GM23338 (cell line): ENCODE results near the gene ZNF142. TPM values are rescaled to one million over a fixed set of nuclear protein-coding genes. Genes with fewer than 3 reads are reported as not detected.

Experiments
- ATAC-seq: fragments of 200-7000 bp; cut with Tn5 transposase; 3 replicates; pipeline ENCODE4 v1.9.1; 2020
- DNase-seq: peaks from one replicate; pipeline ENCODE4 v3.0.0-alpha.2; 2015; ENCODE audit warnings: low spot score
- H2AFZ ChIP-seq: fragments of 200-600 bp; sonication (generic); 2 replicates; pipeline ENCODE4 v1.8.0; 2016; ENCODE audit warnings: antibody characterized with exemption, mild to moderate bottlenecking, moderate library complexity
- H3F3A ChIP-seq: fragments of 200-600 bp; sonication (generic); replicated peaks from 2 replicates; pipeline ENCODE4 v1.8.0; 2017; ENCODE audit warnings: antibody characterized with exemption, mixed run types, low read depth
- H3K27ac ChIP-seq: fragments of 200-600 bp; sonication (generic); 2 replicates; pipeline ENCODE4 v1.6.1; 2016; ENCODE audit warnings: low read depth
- H3K27me3 ChIP-seq: fragments of 200-600 bp; sonication (generic); 2 replicates; pipeline ENCODE4 v1.8.0; 2016; ENCODE audit warnings: mild to moderate bottlenecking, mixed run types, moderate library complexity; ENCODE audit not compliant: insufficient read depth
- H3K36me3 ChIP-seq: fragments of 200-600 bp; sonication (generic); 2 replicates; pipeline ENCODE4 v1.8.0; 2016; ENCODE audit warnings: mild to moderate bottlenecking; ENCODE audit not compliant: insufficient read depth
- H3K4me1 ChIP-seq: fragments of 200-600 bp; sonication (generic); 2 replicates; pipeline ENCODE4 v1.8.0; 2016; ENCODE audit warnings: mild to moderate bottlenecking, moderate library complexity; ENCODE audit not compliant: insufficient read depth
- H3K4me2 ChIP-seq: fragments of 200-600 bp; sonication (generic); 2 replicates; pipeline ENCODE4 v1.7.1; 2017; ENCODE audit warnings: mixed run types
- H3K4me3 ChIP-seq: fragments of 200-600 bp; sonication (generic); 2 replicates; pipeline ENCODE4 v1.6.1; 2016; ENCODE audit warnings: mixed run types
- H3K79me2 ChIP-seq: fragments of 200-600 bp; sonication (generic); replicated peaks from 2 replicates; pipeline ENCODE4 v1.8.0; 2017; ENCODE audit warnings: mild to moderate bottlenecking; ENCODE audit not compliant: insufficient read depth
- H3K9me2 ChIP-seq: fragments of 200-600 bp; sonication (generic); 2 replicates; pipeline ENCODE4 v1.8.0; 2017; ENCODE audit not compliant: insufficient read depth
- H4K20me1 ChIP-seq: fragments of 200-600 bp; sonication (generic); replicated peaks from 2 replicates; pipeline ENCODE4 v1.8.0; 2017; ENCODE audit warnings: mild to moderate bottlenecking; ENCODE audit not compliant: insufficient read depth
- H3K27ac Mint-ChIP-seq: 2 replicates; pipeline ENCODE4 v1.8.0; 2020; ENCODE audit warnings: inconsistent platforms, mild to moderate bottlenecking, moderate library complexity, mixed read lengths
- H3K27me3 Mint-ChIP-seq: 3 replicates; pipeline ENCODE4 v1.8.0; 2022; ENCODE audit warnings: low read depth, mild to moderate bottlenecking, moderate library complexity, mixed read lengths, inconsistent platforms; ENCODE audit not compliant: insufficient read depth, poor library complexity
- H3K36me3 Mint-ChIP-seq: 3 replicates; pipeline ENCODE4 v1.8.0; 2021; ENCODE audit warnings: low read depth, mild to moderate bottlenecking, inconsistent platforms, moderate library complexity, mixed read lengths
- H3K4me1 Mint-ChIP-seq: 3 replicates; pipeline ENCODE4 v1.8.0; 2020; ENCODE audit warnings: mild to moderate bottlenecking, inconsistent platforms, mixed read lengths
- H3K4me3 Mint-ChIP-seq: 3 replicates; pipeline ENCODE4 v1.8.0; 2021; ENCODE audit warnings: moderate library complexity, mild to moderate bottlenecking, inconsistent platforms, mixed read lengths
- H3K9me3 Mint-ChIP-seq: 3 replicates; pipeline ENCODE4 v1.8.0; 2020; ENCODE audit warnings: moderate library complexity, mild to moderate bottlenecking, inconsistent platforms, mixed read lengths
- CREB1 ChIP-seq: fragments of 250-450 bp; sonication (Bioruptor Pico); IDR thresholded peaks from 2 replicates; pipeline ENCODE4 v1.5.0; 2020; ENCODE audit warnings: low read depth, mild to moderate bottlenecking, moderate library complexity
- CTCF ChIP-seq, 2 experiments: fragments of 200-600 bp in 1 of 2; sonication (generic) in 1 of 2; conservative IDR thresholded peaks; 2 replicates each; pipeline versions ENCODE4 v1.5.1 to v1.6.1; 2016 to 2017; ENCODE audit warnings: antibody characterized with exemption in 2 of 2, low read depth in 2 of 2, mild to moderate bottlenecking in 2 of 2, moderate library complexity in 1 of 2
- ETS1 ChIP-seq: IDR thresholded peaks from 2 replicates; pipeline ENCODE4 v1.6.1; 2016; ENCODE audit warnings: antibody characterized with exemption
- EZH2 ChIP-seq: fragments of 200-600 bp; sonication (generic); IDR thresholded peaks from one replicate; pipeline ENCODE4 v1.8.0; 2017; ENCODE audit warnings: antibody characterized with exemption, mild to moderate bottlenecking, low read depth; ENCODE audit not compliant: unreplicated experiment
- EZH2phosphoT487 ChIP-seq: fragments of 200-600 bp; sonication (generic); IDR thresholded peaks from one replicate; pipeline ENCODE4 v1.8.1; 2018; ENCODE audit warnings: antibody characterized with exemption; ENCODE audit not compliant: unreplicated experiment
- JUNB ChIP-seq: IDR thresholded peaks from one replicate; pipeline ENCODE4 v1.6.1; 2016; ENCODE audit warnings: antibody characterized with exemption; ENCODE audit not compliant: unreplicated experiment
- NANOG ChIP-seq: IDR thresholded peaks from 2 replicates; pipeline ENCODE4 v1.6.1; 2016; ENCODE audit warnings: antibody characterized with exemption, borderline replicate concordance
- POLR2AphosphoS5 ChIP-seq: IDR thresholded peaks from 2 replicates; pipeline ENCODE4 v1.6.1; 2016; ENCODE audit warnings: antibody characterized with exemption, low read depth
- REST ChIP-seq: IDR thresholded peaks from one replicate; pipeline ENCODE4 v1.6.1; 2018; ENCODE audit warnings: antibody characterized with exemption; ENCODE audit not compliant: unreplicated experiment
- STAT1 ChIP-seq: IDR thresholded peaks from one replicate; pipeline ENCODE4 v1.6.1; 2016; ENCODE audit warnings: antibody characterized with exemption; ENCODE audit not compliant: unreplicated experiment
- ZNF114 ChIP-seq: fragments of 250-450 bp; sonication (Bioruptor Pico); IDR thresholded peaks from 2 replicates; pipeline ENCODE4 v1.5.0; 2020; ENCODE audit warnings: mild to moderate bottlenecking, moderate library complexity
- ZNF331 ChIP-seq: fragments of 250-450 bp; sonication (Bioruptor Pico); IDR thresholded peaks from 2 replicates; pipeline ENCODE4 v1.5.0; 2020; ENCODE audit warnings: low read depth, mild to moderate bottlenecking, moderate library complexity
- ZNF462 ChIP-seq: fragments of 250-450 bp; sonication (Bioruptor Pico); IDR thresholded peaks from 2 replicates; pipeline ENCODE4 v1.5.0; 2020; ENCODE audit warnings: mild to moderate bottlenecking, moderate library complexity
- polyA plus RNA-seq: library from polyadenylated mRNA; unstranded; fragments of >200 nt; fragmentation: Nextera tagmentation; extraction: Ambion mirVana; gene quantifications from 2 replicates; pipeline ENCODE4 v1.2.1, GENCODE V29; 2016
- total RNA-seq: library from RNA; depleted of rRNA; stranded (reverse); fragments of >200 nt; shearing (Covaris generic); gene quantifications from 2 replicates; pipeline ENCODE4 v1.2.3, GENCODE V29; 2014

ZNF142 gene
- total and polyA plus RNA-seq, 2 experiments from 2014 or later, result 14.9 to 32.8 TPM

GRCh38 chr2:218623366-218623705, 36.1 kb downstream of the ZNF142 start:
- H3F3A ChIP-seq, result no peaks in the 10 kb centered on the region
- ATAC-seq, result no peak
- H3K4me1 ChIP-seq, result no peaks in the 10 kb centered on the region
- H3K27ac ChIP-seq, result no peak overlapping the region
- peaks cover 6% of the 10 kb centered on the region for H3K27me3 Mint-ChIP-seq
- H3K79me2 ChIP-seq, result no peaks in the 10 kb centered on the region
- no peaks in the 10 kb centered on the region for H3K36me3 ChIP-seq
- peak overlapping the region; percentile 93; the same call in 1 of the 2 replicates for H2AFZ ChIP-seq
- H3K27me3 ChIP-seq, result no peaks in the 10 kb centered on the region
- H3K36me3 Mint-ChIP-seq, result no peaks in the 10 kb centered on the region
- no peak for DNase-seq
- H3K9me2 ChIP-seq, result no peaks in the 10 kb centered on the region
- no peak overlapping the region for H3K4me3 Mint-ChIP-seq
- no peaks in the 10 kb centered on the region for H3K9me3 Mint-ChIP-seq
- H3K4me2 ChIP-seq, result no peak overlapping the region
- no peak overlapping the region for H3K4me3 ChIP-seq
- peaks cover 2% of the 10 kb centered on the region; the same call in 1 of the 3 replicates for H3K4me1 Mint-ChIP-seq
- H3K27ac Mint-ChIP-seq, result no peak overlapping the region
- TF ChIP-seq CTCF (conservative IDR thresholded peaks at IDR 0.05; ENCODE audit: low read depth in 2 of 2) (no peak), CREB1 (CRISPR knock-in tag) (no peak), NANOG (no peak), ZNF331 (no peak), STAT1 (no peak), ZNF462 (CRISPR knock-in tag) (no peak), ZNF114 (no peak), REST (no peak), EZH2phosphoT487 (no peak), POLR2AphosphoS5 (no peak), ETS1 (no peak), EZH2 (no peak), JUNB (no peak)
- H4K20me1 ChIP-seq, result no peaks in the 10 kb centered on the region
